BJ (cell line): Measurements from ENCODE around the gene PAX3. TPM values are rescaled to one million over a fixed set of nuclear protein-coding genes. Genes with fewer than 3 reads are reported as not detected.

Experiments
- CTCF ChIA-PET: fragments of 350-600 bp; formaldehyde crosslinking; extraction: SDS; loops from one replicate; lab custom pipeline; 2021; ENCODE audit warnings: antibody characterized with exemption, inconsistent platforms; lab: Yijun Ruan, JAX
- POLR2A ChIA-PET: fragments of 300-600 bp; sonication (Branson Sonifier 250); formaldehyde crosslinking; extraction: SDS; loops from one replicate; lab custom pipeline; 2021; ENCODE audit warnings: antibody characterized with exemption; lab: Charles Lee
- DNase-seq: peaks from one replicate; pipeline ENCODE4 v3.0.0-alpha.2; 2011; ENCODE audit warnings: low read depth
- H3K27me3 ChIP-seq: 2 replicates; pipeline ENCODE4 v1.6.0; 2011; ENCODE audit warnings: low read length; ENCODE audit not compliant: control insufficient read depth, insufficient read depth
- H3K36me3 ChIP-seq: 2 replicates; pipeline ENCODE4 v1.5.1; 2011; ENCODE audit warnings: low read length; ENCODE audit not compliant: control insufficient read depth, insufficient read depth
- H3K4me3 ChIP-seq: 2 replicates; pipeline ENCODE4 v1.5.1; 2011; ENCODE audit warnings: low read depth, mild to moderate bottlenecking, control low read depth, low read length
- polyA plus RNA-seq: library from polyadenylated mRNA; depleted of rRNA; stranded (reverse); fragments of >200 nt; gene quantifications from 2 replicates; pipeline ENCODE4 v1.2.3, GENCODE V29; 2011
- TF ChIP-seq, protein P1 (sequence below): IDR thresholded peaks from 2 replicates; pipeline ENCODE4 v1.5.1; 2011; ENCODE audit warnings: low read depth, mild to moderate bottlenecking, control low read depth, inconsistent platforms, low read length, moderate library complexity; ENCODE audit not compliant: insufficient read depth

PAX3 gene
- polyA plus RNA-seq, 1 experiment: 11.1 TPM

DNA sequence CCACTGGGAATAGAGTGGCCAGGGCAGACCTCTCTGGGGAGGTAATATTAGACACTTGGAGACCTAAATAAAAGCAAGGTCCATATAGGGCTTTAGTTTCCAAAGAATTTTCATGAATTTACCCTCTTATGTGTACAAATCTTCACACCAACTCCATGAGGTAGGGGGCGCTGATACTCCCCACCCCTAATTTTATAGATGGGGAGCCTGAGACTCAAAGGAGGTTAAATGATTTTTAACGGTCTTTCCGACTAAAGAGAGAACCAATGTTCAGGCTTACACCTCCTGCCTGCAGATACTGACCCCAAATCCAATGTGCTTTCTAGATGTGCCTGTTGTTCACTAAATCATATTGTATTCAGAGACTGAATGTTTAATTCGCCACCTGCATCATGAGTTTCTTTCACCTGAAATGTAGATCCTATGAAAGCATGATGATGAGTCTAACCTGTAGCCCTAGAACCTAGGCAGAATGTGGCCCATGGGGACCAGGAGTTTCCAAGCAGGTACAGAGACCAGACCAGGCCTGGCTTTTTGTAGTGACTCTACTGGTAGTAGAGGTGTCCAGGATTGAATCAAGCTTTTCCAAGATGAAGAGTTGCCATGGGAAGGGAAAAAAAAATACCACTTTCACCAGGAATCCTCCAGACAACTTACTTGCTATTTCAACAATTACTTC, 16.8 kb upstream of the PAX3 start:
- peaks cover 35% of the 10 kb centered on the region for H3K27me3 ChIP-seq
- POLR2A ChIA-PET: no interaction called here
- CTCF ChIA-PET: no interaction called here
- no peak for DNase-seq
- no peak overlapping the region for H3K4me3 ChIP-seq
- TF ChIP-seq, protein P1, sequence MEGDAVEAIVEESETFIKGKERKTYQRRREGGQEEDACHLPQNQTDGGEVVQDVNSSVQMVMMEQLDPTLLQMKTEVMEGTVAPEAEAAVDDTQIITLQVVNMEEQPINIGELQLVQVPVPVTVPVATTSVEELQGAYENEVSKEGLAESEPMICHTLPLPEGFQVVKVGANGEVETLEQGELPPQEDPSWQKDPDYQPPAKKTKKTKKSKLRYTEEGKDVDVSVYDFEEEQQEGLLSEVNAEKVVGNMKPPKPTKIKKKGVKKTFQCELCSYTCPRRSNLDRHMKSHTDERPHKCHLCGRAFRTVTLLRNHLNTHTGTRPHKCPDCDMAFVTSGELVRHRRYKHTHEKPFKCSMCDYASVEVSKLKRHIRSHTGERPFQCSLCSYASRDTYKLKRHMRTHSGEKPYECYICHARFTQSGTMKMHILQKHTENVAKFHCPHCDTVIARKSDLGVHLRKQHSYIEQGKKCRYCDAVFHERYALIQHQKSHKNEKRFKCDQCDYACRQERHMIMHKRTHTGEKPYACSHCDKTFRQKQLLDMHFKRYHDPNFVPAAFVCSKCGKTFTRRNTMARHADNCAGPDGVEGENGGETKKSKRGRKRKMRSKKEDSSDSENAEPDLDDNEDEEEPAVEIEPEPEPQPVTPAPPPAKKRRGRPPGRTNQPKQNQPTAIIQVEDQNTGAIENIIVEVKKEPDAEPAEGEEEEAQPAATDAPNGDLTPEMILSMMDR: no peak
- no peaks in the 10 kb centered on the region for H3K36me3 ChIP-seq

DNA sequence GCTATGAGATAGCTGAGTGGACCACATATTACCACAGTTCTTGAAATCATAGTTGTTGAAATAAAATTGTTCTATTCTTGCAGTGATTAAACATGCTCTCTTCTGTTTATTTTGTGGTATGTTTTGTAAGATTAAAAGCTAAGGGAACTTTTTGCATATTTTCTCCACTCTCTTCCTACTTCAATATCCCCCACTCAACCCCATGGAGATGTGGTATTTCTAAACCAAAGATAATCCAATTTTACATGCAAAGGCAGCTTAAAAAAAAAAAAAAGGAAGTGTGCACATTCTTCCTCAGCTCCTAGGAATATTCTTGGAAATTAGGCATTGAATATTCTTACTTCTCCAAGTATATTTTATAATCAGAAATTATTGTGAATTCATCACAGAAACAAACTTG, 15.0 kb upstream of the PAX3 start:
- DNase-seq: no peak
- CTCF ChIA-PET: interaction anchor here (0.6 to 0.9 kb wide), 2 partner anchors 14 to 248 kb away, joined by 3 read pairs; no protein-coding TSS in a partner anchor
- Histone ChIP-seq H3K27me3 (peaks cover 37% of the 10 kb centered on the region), H3K36me3 (no peaks in the 10 kb centered on the region), H3K4me3 (no peak overlapping the region)
- POLR2A ChIA-PET: no interaction called here
- TF ChIP-seq, protein P1: no peak

DNA sequence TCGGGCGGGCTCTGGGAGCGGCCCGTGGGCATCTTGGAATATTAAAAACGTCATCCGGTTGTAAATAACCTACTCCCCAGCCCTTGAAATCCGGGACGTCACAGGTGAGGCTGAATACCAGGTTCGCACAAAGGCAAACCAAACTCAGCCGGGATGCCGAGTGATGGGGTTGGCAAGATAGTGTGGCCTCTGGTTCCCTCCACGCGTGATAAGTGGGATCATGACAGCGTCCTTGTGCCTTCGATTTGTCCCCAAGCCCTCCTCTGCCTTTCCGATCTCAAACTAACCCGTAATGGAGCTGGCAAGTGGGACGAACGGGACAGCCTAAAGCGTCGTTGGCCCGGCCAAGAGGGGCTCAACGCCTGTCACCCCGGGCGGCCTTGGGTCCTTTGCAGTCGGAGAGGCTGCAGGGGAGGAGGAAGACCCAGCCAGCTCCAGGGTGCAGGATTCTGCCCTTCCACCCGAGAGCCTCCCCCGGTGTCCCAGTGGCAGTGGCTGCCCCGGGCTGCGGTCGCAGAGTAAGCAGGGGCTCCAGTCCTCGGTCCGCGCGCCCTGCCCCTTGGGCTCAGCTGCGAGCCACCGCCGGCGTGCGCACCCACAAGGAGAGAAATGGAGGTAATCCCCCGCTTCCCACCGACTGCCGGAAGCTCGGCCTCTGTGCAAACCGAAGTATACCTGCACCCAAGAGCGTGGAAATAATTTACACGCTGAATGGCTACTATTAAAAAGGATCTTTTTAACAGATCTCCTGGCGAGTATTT, 13.4 kb upstream of the PAX3 start:
- Histone ChIP-seq H3K36me3 (no peaks in the 10 kb centered on the region), H3K4me3 (no peak overlapping the region), H3K27me3 (peaks cover 46% of the 10 kb centered on the region)
- TF ChIP-seq, protein P1: no peak
- CTCF ChIA-PET: interaction anchor here (0.5 to 1.0 kb wide), 2 partner anchors 250 to 285 kb away, joined by 3 to 7 read pairs; no protein-coding TSS in a partner anchor
- POLR2A ChIA-PET: interaction anchor here (0.9 kb wide), 1 partner anchor 14 kb away, joined by 18 read pairs; the partner anchor contains the start of gene PAX3
- no peak for DNase-seq

DNA sequence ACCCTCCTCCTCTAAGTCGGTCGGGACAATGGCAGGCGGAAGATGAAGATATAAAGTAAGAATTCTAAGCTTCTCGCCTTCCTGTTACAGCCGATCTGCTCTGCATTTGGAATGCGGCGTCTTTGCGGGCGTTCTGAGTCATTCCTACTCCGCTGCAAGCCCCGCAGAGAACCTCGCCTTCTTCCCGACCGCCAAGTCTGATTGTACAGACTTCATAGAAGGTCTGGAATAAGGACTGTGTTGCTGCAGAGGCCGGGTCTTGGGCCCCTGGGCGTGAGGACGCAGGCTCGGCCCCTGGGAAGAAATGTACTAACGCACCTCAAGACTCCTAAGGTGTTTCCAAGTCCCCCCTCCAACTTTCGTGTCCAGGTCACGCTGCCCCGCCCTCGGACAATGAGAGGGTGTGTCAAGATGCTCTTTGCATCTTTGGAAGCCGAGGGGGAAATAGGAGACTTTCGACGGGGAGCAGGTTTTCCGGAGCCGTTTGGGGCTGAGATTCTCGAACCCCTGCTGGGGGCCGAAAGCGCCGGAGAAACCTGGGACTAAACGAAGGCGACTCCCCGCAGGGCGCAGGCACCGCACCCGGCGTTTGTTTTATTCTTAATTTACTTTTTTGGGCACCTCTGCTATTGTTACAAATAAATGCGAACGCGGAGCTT, 12.7 kb upstream of the PAX3 start:
- ChIA-PET CTCF (interaction anchor here (1.0 kb wide), 1 partner anchor 251 kb away, joined by 3 read pairs; no protein-coding TSS in a partner anchor), POLR2A (interaction anchor here (0.9 kb wide), 1 partner anchor 13 kb away, joined by 18 read pairs; the partner anchor contains the start of gene PAX3)
- TF ChIP-seq, protein P1: no peak
- peaks cover 53% of the 10 kb centered on the region for H3K27me3 ChIP-seq
- DNase-seq: no peak
- no peaks in the 10 kb centered on the region for H3K36me3 ChIP-seq
- no peak overlapping the region for H3K4me3 ChIP-seq

DNA sequence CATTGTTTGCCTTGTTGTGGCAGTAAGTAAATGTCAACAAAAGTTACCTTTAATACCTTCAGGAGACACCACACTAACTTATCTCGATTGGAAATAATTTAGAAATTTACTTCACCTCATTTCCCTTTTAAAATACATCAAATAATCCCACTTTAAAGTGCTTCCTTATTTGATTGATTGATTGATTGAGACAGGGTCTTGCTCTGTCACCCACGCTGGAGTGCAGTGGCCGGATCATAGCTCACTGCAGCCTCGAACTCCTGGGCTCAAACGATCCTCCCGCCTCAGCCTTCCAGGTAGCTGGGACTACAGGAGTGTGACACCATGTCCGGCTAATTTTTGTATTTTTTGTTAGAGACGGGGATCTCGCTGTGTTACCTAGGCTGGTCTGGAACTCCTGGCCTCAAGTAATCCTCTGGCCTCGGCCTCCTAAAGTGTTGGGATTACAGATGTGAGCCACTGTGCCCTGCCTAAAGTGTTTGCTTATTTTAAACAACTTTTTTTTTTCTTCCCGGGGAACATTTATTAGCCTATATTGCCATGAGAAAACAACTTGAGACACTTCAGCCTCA, 12.0 kb upstream of the PAX3 start:
- ChIA-PET POLR2A (no interaction called here), CTCF (no interaction called here)
- TF ChIP-seq, protein P1: no peak
- Histone ChIP-seq H3K36me3 (no peaks in the 10 kb centered on the region), H3K4me3 (no peak overlapping the region), H3K27me3 (peaks cover 59% of the 10 kb centered on the region)
- DNase-seq: no peak
